GM19240 (cell line): Measurements from ENCODE around the gene FHL5.
A peak's percentile ranks its signal among the peaks of the same experiment; 100 is the strongest.
"Not testable (repeated sequence)": the region's sequence is repeated elsewhere in the genome, so short reads cannot be mapped to it uniquely, and the experiment has no call there.

Experiments
- DNase-seq: peaks from one replicate; pipeline ENCODE4 v3.0.0; 2011; ENCODE audit warnings: low spot score; ENCODE audit not compliant: insufficient read length

The FHL5 gene, protein sequence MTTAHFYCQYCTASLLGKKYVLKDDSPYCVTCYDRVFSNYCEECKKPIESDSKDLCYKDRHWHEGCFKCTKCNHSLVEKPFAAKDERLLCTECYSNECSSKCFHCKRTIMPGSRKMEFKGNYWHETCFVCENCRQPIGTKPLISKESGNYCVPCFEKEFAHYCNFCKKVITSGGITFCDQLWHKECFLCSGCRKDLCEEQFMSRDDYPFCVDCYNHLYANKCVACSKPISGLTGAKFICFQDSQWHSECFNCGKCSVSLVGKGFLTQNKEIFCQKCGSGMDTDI

DNA sequence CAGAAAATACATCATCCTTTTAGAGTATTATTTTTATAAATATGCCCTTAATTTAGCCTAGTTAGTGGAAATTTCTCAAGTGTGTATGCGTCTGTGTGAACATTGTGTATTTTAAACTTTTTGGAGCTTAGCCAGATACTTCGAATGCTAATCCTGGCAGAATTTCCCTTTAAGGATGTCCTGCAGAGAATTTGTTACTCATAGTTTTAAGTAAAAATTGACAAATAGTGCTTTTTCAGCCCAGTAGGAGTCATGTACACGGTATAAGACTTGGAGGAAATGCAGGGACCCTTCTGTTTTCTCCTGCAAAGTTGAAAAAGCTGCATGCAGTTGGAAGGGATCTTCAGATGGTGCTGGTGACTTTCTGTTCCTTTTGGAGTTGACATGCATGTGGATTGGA lies at the start of gene FHL5:
Gene FHL5 (plus strand): TSS at position 243 of the 400 bp plus-strand sequence. CDS start 40,486 bp downstream, outside the sequence.
- no peak for DNase-seq

- no peak for DNase-seq
Observed at GRCh38 chr6:96520171-96521115, 42.5 kb upstream of the FHL5 start.

DNA sequence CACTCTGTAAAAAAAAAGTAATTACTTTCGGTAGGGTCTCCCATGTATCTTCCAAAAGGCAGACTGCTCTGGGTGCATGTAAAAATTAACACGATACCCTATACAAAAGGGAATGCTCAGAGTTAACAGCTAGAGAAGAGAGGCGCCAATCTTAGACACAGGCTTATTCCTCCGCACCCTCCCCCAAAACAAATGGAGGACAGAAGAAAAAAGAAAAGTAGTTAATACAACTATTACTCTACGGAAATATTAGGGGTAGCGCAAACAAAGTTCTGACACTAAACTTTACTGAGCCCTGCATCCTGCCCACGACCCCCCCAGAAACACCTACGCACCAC lies 41.7 kb upstream of the FHL5 start:
- DNase-seq, result no peak

DNA sequence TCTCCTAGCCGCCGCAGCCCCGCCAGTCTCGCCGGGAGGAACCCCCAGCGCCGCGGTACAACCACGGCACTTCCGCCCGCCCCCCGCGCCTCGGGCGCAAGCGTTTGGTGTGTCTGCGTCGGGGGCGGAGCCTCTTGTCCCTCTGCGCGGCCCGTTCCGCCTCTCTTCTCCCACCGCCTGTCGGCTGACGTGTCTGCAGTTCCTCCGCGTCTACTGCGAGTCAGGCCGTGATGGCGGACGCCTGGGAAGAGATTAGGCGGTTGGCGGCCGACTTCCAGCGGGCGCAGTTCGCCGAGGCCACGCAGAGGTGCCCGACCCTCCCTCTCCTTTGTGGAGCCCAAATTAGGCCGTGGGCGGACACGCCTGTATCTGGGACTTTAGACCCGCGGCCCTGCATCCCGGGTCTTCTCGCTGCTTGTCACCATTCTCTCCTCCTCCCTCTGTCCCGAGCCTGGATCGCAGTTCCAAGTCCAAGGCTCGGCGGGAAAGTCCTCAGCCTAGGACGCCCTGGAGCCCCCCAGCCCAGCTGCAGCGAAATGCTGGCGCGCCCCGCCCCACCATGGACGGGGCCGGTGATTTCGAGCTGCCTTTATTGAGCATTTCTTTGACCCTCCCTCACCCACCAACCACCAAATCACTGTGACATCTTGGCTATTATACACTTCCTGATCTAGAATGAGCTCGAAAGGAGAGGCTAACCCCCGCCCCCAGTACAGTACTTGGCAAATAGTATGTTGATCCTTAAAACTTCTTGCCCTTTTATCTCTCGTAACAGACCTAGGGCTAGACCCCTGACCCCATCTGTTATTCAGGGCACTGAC lies 41.1 kb upstream of the FHL5 start, which contains the start of gene UFL1:
Gene UFL1 (plus strand): TSS at position 163 of the 821 bp plus-strand sequence. CDS start 68 bp downstream, at position 231.
- DNase-seq, result peak; percentile 32

DNA sequence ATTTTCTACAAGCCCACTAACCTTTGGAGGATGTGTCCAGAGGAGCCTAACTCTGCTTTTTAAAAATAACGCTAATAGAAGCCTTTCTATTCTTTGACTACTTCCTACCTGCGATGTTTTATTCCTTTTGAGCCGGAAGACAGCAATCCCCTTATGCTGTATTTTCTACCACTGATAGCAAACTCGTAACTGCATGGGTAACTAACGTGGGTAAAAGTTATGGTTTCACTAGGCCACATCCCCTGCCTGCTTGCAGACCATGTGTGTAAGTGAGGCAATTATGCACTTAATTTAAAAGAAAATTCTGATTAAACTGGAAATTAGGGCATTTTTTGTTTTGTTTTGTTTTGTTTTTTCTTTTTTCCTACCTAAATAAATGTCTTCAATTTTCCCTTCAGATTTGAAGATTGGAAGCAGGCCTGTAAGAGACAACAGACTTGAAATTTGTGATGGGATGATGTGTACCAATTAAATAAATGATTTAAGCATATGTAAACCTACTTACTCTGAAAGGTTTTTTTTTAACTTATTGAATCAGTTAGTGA lies 40.4 kb upstream of the FHL5 start:
- DNase-seq, result no peak

GRCh38 chr6:96528193-96528592 lies 34.7 kb upstream of the FHL5 start:
- no peak for DNase-seq

GRCh38 chr6:96532399-96532798 lies 30.5 kb upstream of the FHL5 start:
- DNase-seq, result no peak

DNA sequence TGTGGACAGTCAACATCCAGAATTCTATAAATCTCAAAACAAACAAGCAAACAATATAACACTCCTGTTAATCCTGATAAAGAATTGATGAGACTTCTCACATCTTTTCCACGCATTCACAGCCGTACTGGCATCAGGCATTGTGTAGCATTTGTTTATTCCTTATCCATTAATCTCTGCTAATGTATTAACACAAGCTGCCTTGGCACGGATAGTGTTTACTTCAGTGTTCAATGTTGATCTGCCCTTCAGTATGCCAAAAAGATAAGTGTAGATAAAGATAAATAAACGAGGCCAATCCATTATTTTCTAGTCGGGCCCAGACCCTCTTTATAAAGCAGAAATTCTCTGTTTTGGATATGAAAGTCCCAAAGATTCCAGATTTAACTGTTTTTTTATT lies 25.2 kb upstream of the FHL5 start:
- no peak for DNase-seq

GRCh38 chr6:96542702-96543101 lies 20.2 kb upstream of the FHL5 start:
- DNase-seq, result no peak

DNA sequence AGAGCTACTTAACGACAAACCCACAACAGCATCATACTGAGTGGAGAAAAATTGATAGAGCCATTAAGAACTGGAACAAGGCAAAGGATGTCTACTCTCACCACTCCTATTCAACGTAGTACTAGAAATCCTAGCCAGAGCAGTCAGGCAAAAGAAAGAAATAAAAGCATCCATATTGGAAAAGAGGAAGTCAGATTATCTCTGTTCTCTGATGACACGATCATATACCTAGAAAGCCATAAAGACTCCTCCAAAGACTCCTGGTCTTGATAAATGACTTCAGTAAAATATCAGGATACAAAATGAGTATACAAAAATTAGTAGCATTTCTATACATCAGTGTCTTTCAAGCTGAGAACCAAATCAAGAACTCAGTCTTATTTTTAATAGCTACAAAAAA lies 17.0 kb upstream of the FHL5 start:
- no peak for DNase-seq

DNA sequence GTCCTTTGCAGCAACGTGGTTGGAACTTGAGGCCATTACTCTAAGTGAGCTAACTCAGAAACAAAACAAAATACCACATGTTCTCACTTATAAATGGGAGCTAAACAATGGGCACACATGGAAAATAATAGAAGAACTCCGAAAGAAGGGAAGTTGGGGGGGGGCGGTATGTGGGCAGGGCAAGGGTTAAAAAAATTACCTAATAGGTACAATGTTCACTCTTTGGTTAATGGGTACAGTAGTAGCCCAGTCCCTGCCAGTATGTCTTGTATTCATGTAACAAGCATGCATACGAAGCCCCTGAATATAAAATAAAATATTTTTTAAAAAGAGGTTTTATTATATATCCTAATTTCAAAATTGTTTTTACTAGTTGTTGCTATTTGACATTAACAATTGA lies 15.3 kb upstream of the FHL5 start:
- no peak for DNase-seq

DNA sequence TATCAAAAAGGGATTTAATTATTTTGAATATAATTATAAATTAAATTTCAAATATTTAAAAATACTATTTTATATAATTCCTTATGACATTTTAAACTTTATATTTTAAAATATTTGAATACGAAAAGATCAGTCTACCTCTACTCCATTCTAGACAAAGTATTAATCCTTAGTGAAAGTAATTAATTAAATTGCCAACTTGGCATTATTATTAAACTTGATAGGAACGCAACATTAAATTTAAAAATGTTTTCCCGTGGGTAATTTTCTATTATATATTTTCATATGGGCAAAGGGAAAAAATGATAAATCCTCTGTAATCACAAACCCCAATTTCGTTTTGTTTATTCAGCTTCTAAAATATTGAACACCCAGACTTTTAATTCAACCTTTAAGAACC lies 8.4 kb upstream of the FHL5 start:
- DNase-seq, result no peak

GRCh38 chr6:96559740-96560139 lies 3.2 kb upstream of the FHL5 start:
- not testable (repeated sequence) for DNase-seq

DNA sequence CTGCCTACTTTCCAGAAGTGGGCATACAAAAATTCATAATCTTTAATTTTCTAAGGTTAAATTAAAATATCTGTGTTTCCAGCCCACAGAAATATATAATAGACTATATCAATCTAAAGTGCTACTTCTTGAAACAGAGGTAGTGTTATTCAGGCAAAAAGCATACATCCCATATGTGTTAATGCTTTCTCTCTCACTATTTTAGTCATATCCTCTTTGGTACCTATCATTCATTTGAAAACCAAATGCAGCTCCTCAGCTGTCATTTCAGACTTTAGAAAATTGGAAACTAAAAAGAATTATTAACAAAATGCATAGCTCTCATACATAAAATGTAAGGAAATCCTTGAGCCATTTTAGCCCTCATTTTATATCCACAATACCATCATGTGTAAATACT lies 925 bp downstream of the FHL5 start:
- no peak for DNase-seq

GRCh38 chr6:96570053-96570452 lies 7.1 kb downstream of the FHL5 start:
- no peak for DNase-seq

- no peak for DNase-seq
Observed at GRCh38 chr6:96571551-96571950, 8.6 kb downstream of the FHL5 start.

DNA sequence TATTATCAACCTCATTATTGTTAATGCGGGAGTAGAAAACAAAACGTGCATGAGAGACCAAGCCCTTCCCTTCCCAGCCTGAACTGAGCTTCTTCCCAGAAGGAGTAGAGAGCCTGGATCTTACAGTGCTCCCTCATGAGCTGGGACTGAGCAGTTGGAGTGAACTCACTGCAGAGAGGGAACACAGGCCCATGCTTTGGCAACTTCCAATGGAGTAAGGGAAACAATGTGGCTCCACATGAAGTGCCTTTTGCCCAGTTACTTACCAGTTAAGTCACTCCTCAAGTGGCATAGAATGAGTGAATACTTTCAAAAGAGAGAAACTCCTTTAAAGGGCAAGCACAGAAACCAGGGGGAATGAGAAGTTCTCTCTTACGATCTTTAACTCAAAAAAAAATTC lies 12.4 kb downstream of the FHL5 start:
- DNase-seq, result no peak

DNA sequence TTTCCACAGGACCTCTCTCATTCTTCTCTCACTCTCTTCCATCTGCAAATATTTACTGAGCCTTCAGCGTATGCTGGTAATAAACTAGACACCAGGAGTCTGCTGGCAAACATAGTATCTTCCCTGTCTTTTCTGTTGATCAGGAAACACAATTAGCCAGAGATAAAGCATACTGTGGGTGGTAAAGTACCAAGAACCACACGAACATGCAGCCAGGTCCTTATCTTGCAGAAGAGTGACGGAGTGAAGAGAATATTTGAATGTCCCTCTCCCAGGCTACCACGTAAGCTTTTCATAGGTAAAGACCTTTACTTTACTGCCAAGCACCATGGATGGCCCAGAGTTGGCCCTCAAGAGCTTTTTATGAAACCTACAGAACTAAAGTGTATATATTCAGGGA lies 13.3 kb downstream of the FHL5 start:
- DNase-seq, result no peak

GRCh38 chr6:96582021-96582420 lies 19.1 kb downstream of the FHL5 start:
- DNase-seq, result no peak

DNA sequence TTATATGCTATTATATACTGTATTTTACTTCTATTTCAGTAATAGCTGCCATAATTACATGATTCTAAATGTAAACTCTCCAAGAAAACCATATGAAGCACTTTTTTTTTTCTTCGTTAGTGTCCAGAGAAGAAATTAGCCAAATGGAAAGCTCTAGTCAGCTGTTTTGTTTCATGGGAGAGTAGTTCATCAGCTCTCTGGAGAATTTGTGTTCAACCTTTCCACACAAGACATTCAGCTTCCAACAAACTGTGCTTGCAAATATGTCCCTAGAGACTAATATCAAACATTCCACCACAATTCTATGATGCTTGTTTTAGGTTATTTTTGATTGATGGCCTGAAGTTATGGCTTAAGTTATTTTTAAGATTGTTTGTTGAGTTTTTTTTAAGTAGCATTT lies 19.5 kb downstream of the FHL5 start:
- DNase-seq, result no peak

DNA sequence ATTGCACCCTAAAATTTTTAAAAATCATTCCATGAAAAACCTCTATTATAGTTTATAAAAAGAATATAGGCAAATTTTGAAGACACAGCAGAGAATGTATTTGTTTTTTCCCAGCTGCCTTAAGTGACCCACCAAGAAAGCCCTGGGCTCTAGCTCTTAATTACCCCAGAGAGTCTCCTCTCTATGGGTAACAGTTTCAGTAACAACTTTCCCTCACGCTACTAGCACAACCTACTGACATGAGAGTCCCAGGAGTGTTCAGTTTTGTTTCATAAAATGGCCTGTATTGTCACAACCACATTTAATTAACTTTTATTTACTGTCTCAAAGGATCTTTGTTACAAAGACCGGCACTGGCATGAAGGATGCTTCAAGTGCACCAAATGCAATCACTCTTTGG lies 41.5 kb downstream of the FHL5 start:
- no peak for DNase-seq
